ENCODE results near the gene PRCC. TPM values are rescaled to one million over a fixed set of nuclear protein-coding genes. Genes with fewer than 3 reads are reported as not detected.

Gene PRCC
- total RNA-seq, 1 experiment from 2014 or later, result 80.4 TPM

GRCh38 chr1:156805766-156806511, 38.6 kb downstream of the PRCC start:
- TF ChIP-seq, protein P1, sequence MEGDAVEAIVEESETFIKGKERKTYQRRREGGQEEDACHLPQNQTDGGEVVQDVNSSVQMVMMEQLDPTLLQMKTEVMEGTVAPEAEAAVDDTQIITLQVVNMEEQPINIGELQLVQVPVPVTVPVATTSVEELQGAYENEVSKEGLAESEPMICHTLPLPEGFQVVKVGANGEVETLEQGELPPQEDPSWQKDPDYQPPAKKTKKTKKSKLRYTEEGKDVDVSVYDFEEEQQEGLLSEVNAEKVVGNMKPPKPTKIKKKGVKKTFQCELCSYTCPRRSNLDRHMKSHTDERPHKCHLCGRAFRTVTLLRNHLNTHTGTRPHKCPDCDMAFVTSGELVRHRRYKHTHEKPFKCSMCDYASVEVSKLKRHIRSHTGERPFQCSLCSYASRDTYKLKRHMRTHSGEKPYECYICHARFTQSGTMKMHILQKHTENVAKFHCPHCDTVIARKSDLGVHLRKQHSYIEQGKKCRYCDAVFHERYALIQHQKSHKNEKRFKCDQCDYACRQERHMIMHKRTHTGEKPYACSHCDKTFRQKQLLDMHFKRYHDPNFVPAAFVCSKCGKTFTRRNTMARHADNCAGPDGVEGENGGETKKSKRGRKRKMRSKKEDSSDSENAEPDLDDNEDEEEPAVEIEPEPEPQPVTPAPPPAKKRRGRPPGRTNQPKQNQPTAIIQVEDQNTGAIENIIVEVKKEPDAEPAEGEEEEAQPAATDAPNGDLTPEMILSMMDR (IDR thresholded peaks at IDR 0.05; ENCODE audit: unreplicated experiment), result no peak
- intact Hi-C loops (cut with micrococcal nuclease; ENCODE audit: unreplicated experiment), result no loop called here
- Mint-ChIP-seq H3K4me1 (ENCODE audit: low read depth, unreplicated experiment) (no peaks in the 10 kb centered on the region), H3K27ac (ENCODE audit: unreplicated experiment) (no peak overlapping the region), H3K9me3 (ENCODE audit: low read depth, unreplicated experiment) (no peaks in the 10 kb centered on the region), H3K27me3 (ENCODE audit: unreplicated experiment) (peaks cover 4% of the 10 kb centered on the region), H3K36me3 (ENCODE audit: insufficient read depth, unreplicated experiment) (peaks cover 8% of the 10 kb centered on the region), H3K4me3 (ENCODE audit: low read depth, unreplicated experiment) (no peak overlapping the region)
- no TSS peak for BruUV-seq (replicated peaks)
- CTCF ChIA-PET, result no interaction called here
- DNase-seq, result no peak

DNA sequence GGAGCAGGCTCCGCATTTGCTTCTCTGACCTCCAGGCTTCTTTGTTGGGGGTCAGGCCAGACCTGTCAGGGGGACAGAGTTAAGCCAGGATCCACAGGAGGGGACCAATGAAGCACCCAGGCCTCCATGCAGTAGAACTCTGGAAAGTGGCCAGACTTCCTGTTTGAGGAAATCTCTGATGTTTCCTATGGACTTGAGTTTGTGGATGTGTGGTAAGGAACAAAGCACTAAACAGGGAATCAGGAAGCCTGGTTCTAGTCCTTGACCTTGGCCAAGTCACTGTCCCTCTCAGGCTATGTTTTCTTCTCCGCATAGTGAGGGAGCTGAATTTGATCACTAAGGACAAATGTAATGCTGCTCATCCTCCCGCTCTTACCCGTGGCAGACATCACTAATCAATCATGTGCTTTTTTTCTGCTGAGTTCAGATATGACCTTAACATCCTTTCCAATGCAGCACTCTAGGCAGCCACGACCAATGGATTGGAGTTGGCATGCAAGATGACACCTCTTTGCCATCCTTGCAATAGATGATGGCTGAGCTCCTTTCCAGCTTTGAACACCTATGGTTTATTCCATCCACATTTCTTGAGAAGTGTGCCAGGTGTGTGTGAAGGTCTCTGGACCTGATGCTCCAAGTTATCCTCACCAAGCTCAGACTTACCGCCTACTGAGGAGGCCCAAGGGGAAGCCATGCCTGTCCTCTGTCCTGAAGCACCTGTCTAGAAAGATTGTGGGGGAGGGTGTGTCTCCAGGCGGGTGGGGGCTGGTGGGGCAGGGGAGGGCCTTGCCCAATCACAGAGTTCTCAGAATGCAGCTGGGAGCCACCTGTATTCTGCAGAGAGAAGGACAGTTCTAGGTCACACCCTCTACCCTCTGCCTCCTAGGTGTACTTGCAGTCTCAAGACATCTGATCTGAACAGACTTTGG, 39.4 kb downstream of the PRCC start:
- DNase-seq, result no peak
- Mint-ChIP-seq H3K9me3 (ENCODE audit: low read depth, unreplicated experiment) (no peaks in the 10 kb centered on the region), H3K36me3 (ENCODE audit: insufficient read depth, unreplicated experiment) (peaks cover 5% of the 10 kb centered on the region), H3K4me1 (ENCODE audit: low read depth, unreplicated experiment) (no peaks in the 10 kb centered on the region), H3K27ac (ENCODE audit: unreplicated experiment) (no peak overlapping the region), H3K27me3 (ENCODE audit: unreplicated experiment) (peaks cover 13% of the 10 kb centered on the region), H3K4me3 (ENCODE audit: low read depth, unreplicated experiment) (no peak overlapping the region)
- BruUV-seq (replicated peaks), result no TSS peak
- TF ChIP-seq, protein P1 (IDR thresholded peaks at IDR 0.05; ENCODE audit: unreplicated experiment), result no peak
- intact Hi-C loops (cut with micrococcal nuclease; ENCODE audit: unreplicated experiment), result no loop called here
- CTCF ChIA-PET, result interaction anchor here (1.6 kb wide), 1 partner anchor 66 kb away, joined by 3 read pairs; the partner anchor contains the start of gene MRPL24

- no peaks in the 10 kb centered on the region for H3K9me3 Mint-ChIP-seq (ENCODE audit: low read depth, unreplicated experiment)
Observed at GRCh38 chr1:156807627-156808026, 40.3 kb downstream of the PRCC start.

More at GRCh38 chr1:156807627-156808026, 40.3 kb downstream of the PRCC start:
- no TSS peak for BruUV-seq (replicated peaks)
- Mint-ChIP-seq H3K36me3 (ENCODE audit: insufficient read depth, unreplicated experiment) (peaks cover 5% of the 10 kb centered on the region), H3K27ac (ENCODE audit: unreplicated experiment) (no peak overlapping the region), H3K27me3 (ENCODE audit: unreplicated experiment) (peaks cover 21% of the 10 kb centered on the region), H3K4me1 (ENCODE audit: low read depth, unreplicated experiment) (no peaks in the 10 kb centered on the region), H3K4me3 (ENCODE audit: low read depth, unreplicated experiment) (no peak overlapping the region)
- no peak for DNase-seq
- intact Hi-C loops (cut with micrococcal nuclease; ENCODE audit: unreplicated experiment), result no loop called here
- CTCF ChIA-PET, result interaction anchor here (1.0 to 1.6 kb wide), 2 partner anchors 11 to 67 kb away, joined by 3 read pairs; partner anchors contain the start of gene MRPL24
- TF ChIP-seq, protein P1 (IDR thresholded peaks at IDR 0.05; ENCODE audit: unreplicated experiment), result no peak
